Calu3 (cell line): ENCODE measurements around the gene SH2B3. TPM values are rescaled to one million over a fixed set of nuclear protein-coding genes. Genes with fewer than 3 reads are reported as not detected.

Experiments used
- BruUV-seq: library from RNA; stranded (reverse); fragments of 400-500 nt; replicated peaks from 2 replicates; lab custom pipeline; 2021; lab: Mats Ljungman, UMichigan
- CTCF ChIA-PET: fragments of 300-600 bp; sonication (Branson Sonifier 250); formaldehyde crosslinking; loops from one replicate; lab custom pipeline; 2022; ENCODE audit warnings: antibody characterized with exemption; lab: Charles Lee
- DNase-seq: peaks from one replicate; pipeline ENCODE4 v3.0.0; 2022
- H3K27ac Mint-ChIP-seq: one replicate; pipeline ENCODE4 v1.8.0; 2022; ENCODE audit warnings: mixed read lengths; ENCODE audit not compliant: unreplicated experiment
- H3K27me3 Mint-ChIP-seq: one replicate; pipeline ENCODE4 v1.8.0; 2022; ENCODE audit warnings: mixed read lengths; ENCODE audit not compliant: unreplicated experiment
- H3K36me3 Mint-ChIP-seq: one replicate; pipeline ENCODE4 v1.8.0; 2022; ENCODE audit warnings: mild to moderate bottlenecking, moderate library complexity, mixed read lengths; ENCODE audit not compliant: insufficient read depth, unreplicated experiment
- H3K4me1 Mint-ChIP-seq: one replicate; pipeline ENCODE4 v1.8.0; 2022; ENCODE audit warnings: mild to moderate bottlenecking, low read depth, mixed read lengths; ENCODE audit not compliant: unreplicated experiment
- H3K4me3 Mint-ChIP-seq: one replicate; pipeline ENCODE4 v1.8.0; 2022; ENCODE audit warnings: mild to moderate bottlenecking, low read depth, moderate library complexity, mixed read lengths; ENCODE audit not compliant: unreplicated experiment
- H3K9me3 Mint-ChIP-seq: one replicate; pipeline ENCODE4 v1.8.0; 2022; ENCODE audit warnings: low read depth, mixed read lengths; ENCODE audit not compliant: unreplicated experiment
- CTCF ChIP-seq: fragments of 200-600 bp; IDR thresholded peaks from one replicate; pipeline ENCODE4 v1.8.0; 2022; ENCODE audit warnings: antibody characterized with exemption; ENCODE audit not compliant: unreplicated experiment
- intact Hi-C: fragments of 100-400 bp; cut with micrococcal nuclease; formaldehyde crosslinking; loops from one replicate; pipeline ENCODE4 v1.10.0; 2022; ENCODE audit not compliant: unreplicated experiment
- total RNA-seq: library from RNA; stranded (reverse); gene quantifications from 2 replicates; pipeline ENCODE4 v1.2.3, GENCODE V29; 2022

The SH2B3 gene
- total RNA-seq, 1 experiment from 2014 or later = 14.3 TPM

- no peak for TF ChIP-seq CTCF
- Mint-ChIP-seq H3K4me3 (no peak overlapping the region), H3K36me3 (peaks cover 57% of the 10 kb centered on the region), H3K27me3 (no peaks in the 10 kb centered on the region), H3K9me3 (no peaks in the 10 kb centered on the region), H3K27ac (no peak overlapping the region), H3K4me1 (no peaks in the 10 kb centered on the region)
- intact Hi-C loops = no loop called here
- no TSS peak for BruUV-seq
- CTCF ChIA-PET = interaction anchor here (0.7 kb wide), 1 partner anchor 14 kb away, joined by 6 read pairs; no protein-coding TSS in a partner anchor
- DNase-seq = no peak
Measured at GRCh38 chr12:111494676-111495075, 89.0 kb downstream of the SH2B3 start.

Other genes starting within 250 kb of the SH2B3 start
- 20.7 and 28.5 TPM in 2 replicates for gene PHETA1, start 36.8 kb upstream of the SH2B3 start, total RNA-seq
- 109 and 123 TPM in 2 replicates for gene ATXN2, start 193.4 kb downstream of the SH2B3 start, total RNA-seq